ENCODE results near the gene ZNRF2.

ZNRF2 gene

DNA sequence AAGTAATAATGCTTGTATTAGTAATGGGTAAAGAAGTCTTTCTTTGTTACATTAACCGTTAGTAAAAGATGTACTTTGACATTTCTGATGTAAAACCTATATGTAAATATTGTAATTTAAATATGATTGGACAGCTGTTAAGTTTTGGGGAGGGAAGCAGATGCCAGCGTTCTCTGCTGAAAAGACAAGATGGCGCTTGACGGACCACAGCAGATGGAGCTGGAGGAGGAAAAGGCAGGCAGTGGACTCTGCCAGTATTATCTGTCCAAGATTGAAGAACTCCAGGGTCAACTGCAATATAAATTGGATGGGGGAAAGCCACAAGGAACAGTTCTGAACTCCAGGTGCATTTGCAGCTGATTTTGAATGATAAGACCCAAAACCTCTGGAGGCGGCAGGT lies 86.9 kb downstream of the ZNRF2 start:
- H3K9ac ChIP-seq (ENCODE audit: low read length): no peak overlapping the region
- no peak overlapping the region for H3K4me3 ChIP-seq (ENCODE audit: low read depth, low read length, poor library complexity, severe bottlenecking)
- H3K4me2 ChIP-seq (ENCODE audit: low read length): no peak overlapping the region
- H3K27me3 ChIP-seq (ENCODE audit: insufficient read depth, low read length): no peaks in the 10 kb centered on the region
- no peaks in the 10 kb centered on the region for H3K79me2 ChIP-seq (ENCODE audit: insufficient read depth, low read length)
- H3K27ac ChIP-seq (ENCODE audit: low read depth, low read length, poor library complexity, severe bottlenecking): no peak overlapping the region
- H3K36me3 ChIP-seq (ENCODE audit: insufficient read depth, low read length): peaks cover 11% of the 10 kb centered on the region; the same call in 1 of the 2 replicates
- H3F3A ChIP-seq (ENCODE audit: insufficient read depth, low read length): no peaks in the 10 kb centered on the region; the same call in 1 of the 2 replicates
- H4K20me1 ChIP-seq (ENCODE audit: insufficient read depth, low read length): no peaks in the 10 kb centered on the region
- no peak for TF ChIP-seq EZH2 (IDR thresholded peaks at IDR 0.05; ENCODE audit: borderline replicate concordance, low read length)
- TF ChIP-seq, protein P1, sequence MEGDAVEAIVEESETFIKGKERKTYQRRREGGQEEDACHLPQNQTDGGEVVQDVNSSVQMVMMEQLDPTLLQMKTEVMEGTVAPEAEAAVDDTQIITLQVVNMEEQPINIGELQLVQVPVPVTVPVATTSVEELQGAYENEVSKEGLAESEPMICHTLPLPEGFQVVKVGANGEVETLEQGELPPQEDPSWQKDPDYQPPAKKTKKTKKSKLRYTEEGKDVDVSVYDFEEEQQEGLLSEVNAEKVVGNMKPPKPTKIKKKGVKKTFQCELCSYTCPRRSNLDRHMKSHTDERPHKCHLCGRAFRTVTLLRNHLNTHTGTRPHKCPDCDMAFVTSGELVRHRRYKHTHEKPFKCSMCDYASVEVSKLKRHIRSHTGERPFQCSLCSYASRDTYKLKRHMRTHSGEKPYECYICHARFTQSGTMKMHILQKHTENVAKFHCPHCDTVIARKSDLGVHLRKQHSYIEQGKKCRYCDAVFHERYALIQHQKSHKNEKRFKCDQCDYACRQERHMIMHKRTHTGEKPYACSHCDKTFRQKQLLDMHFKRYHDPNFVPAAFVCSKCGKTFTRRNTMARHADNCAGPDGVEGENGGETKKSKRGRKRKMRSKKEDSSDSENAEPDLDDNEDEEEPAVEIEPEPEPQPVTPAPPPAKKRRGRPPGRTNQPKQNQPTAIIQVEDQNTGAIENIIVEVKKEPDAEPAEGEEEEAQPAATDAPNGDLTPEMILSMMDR (IDR thresholded peaks at IDR 0.05; ENCODE audit: low read length): no peak
- no peaks in the 10 kb centered on the region for H3K9me3 ChIP-seq (ENCODE audit: low read length)
- H3K4me1 ChIP-seq (ENCODE audit: insufficient read depth, low read length, severe bottlenecking): peaks cover 10% of the 10 kb centered on the region
- no peak overlapping the region for H2AFZ ChIP-seq (ENCODE audit: low read length)
- H3K9me2 ChIP-seq (ENCODE audit: low read depth, low read length): no peaks in the 10 kb centered on the region

DNA sequence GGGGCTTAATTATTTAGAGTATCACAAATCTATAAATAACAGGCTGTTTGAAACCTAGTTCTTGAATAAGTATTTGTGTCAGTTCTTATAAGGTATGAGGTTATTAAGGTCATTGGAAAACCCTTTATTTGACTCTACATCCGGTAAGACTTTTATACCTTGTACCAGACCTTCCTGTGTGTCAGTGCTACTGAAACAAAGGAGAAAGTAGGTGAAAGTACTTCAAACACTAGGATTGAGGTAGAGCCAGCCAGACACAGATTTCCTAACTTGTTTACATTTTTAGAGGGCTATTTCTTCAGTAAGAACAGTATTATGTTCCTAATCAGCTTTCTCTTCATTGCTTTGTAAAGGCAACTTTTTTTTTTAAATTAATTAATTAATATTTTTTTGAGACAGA lies 93.9 kb downstream of the ZNRF2 start:
- no peak for TF ChIP-seq EZH2 (IDR thresholded peaks at IDR 0.05; ENCODE audit: borderline replicate concordance, low read length)
- TF ChIP-seq, protein P1 (IDR thresholded peaks at IDR 0.05; ENCODE audit: low read length): no peak
- Histone ChIP-seq H3K9me3 (ENCODE audit: low read length) (peaks cover 2% of the 10 kb centered on the region; the same call in 1 of the 2 replicates), H4K20me1 (ENCODE audit: insufficient read depth, low read length) (no peaks in the 10 kb centered on the region), H3K4me2 (ENCODE audit: low read length) (no peak overlapping the region), H3K9me2 (ENCODE audit: low read depth, low read length) (no peaks in the 10 kb centered on the region), H2AFZ (ENCODE audit: low read length) (no peak overlapping the region), H3K27me3 (ENCODE audit: insufficient read depth, low read length) (no peaks in the 10 kb centered on the region), H3K9ac (ENCODE audit: low read length) (no peak overlapping the region), H3K36me3 (ENCODE audit: insufficient read depth, low read length) (no peaks in the 10 kb centered on the region), H3K4me3 (ENCODE audit: low read depth, low read length, poor library complexity, severe bottlenecking) (no peak overlapping the region), H3F3A (ENCODE audit: insufficient read depth, low read length) (no peaks in the 10 kb centered on the region; the same call in 1 of the 2 replicates), H3K27ac (ENCODE audit: low read depth, low read length, poor library complexity, severe bottlenecking) (no peak overlapping the region), H3K79me2 (ENCODE audit: insufficient read depth, low read length) (no peaks in the 10 kb centered on the region), H3K4me1 (ENCODE audit: insufficient read depth, low read length, severe bottlenecking) (no peaks in the 10 kb centered on the region)

DNA sequence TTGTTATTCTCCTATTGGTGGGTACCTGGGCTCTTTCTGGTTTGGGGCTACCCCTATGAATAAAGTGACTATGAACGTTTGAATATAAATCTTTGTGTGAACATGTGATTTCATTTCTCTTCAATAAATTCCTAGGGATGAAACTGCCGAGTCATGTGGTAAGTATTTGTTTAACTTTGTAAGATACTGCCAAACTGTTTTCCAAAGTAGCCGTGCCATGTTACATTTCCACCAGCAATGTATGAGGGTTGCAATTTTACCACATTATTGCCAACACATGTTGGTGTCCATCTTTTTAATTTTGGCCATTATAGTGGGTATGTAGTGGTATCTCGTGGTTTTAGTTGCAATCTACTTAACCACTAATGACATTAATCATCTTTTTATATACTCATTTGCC lies 94.7 kb downstream of the ZNRF2 start:
- no peak overlapping the region for H3K27ac ChIP-seq (ENCODE audit: low read depth, low read length, poor library complexity, severe bottlenecking)
- H3K4me1 ChIP-seq (ENCODE audit: insufficient read depth, low read length, severe bottlenecking): no peaks in the 10 kb centered on the region
- no peaks in the 10 kb centered on the region; the same call in 1 of the 2 replicates for H3F3A ChIP-seq (ENCODE audit: insufficient read depth, low read length)
- H2AFZ ChIP-seq (ENCODE audit: low read length): no peak overlapping the region
- TF ChIP-seq EZH2 (IDR thresholded peaks at IDR 0.05; ENCODE audit: borderline replicate concordance, low read length): no peak
- TF ChIP-seq, protein P1 (IDR thresholded peaks at IDR 0.05; ENCODE audit: low read length): no peak
- no peaks in the 10 kb centered on the region for H4K20me1 ChIP-seq (ENCODE audit: insufficient read depth, low read length)
- H3K4me2 ChIP-seq (ENCODE audit: low read length): no peak overlapping the region
- no peaks in the 10 kb centered on the region for H3K27me3 ChIP-seq (ENCODE audit: insufficient read depth, low read length)
- no peaks in the 10 kb centered on the region for H3K36me3 ChIP-seq (ENCODE audit: insufficient read depth, low read length)
- H3K4me3 ChIP-seq (ENCODE audit: low read depth, low read length, poor library complexity, severe bottlenecking): no peak overlapping the region
- H3K9me3 ChIP-seq (ENCODE audit: low read length): peaks cover 7% of the 10 kb centered on the region; the same call in 1 of the 2 replicates
- H3K9me2 ChIP-seq (ENCODE audit: low read depth, low read length): no peaks in the 10 kb centered on the region
- no peaks in the 10 kb centered on the region for H3K79me2 ChIP-seq (ENCODE audit: insufficient read depth, low read length)
- no peak overlapping the region for H3K9ac ChIP-seq (ENCODE audit: low read length)

All from OCI-LY1 (cell line).